Left lobe of liver (tissue), 2 donors: ENCODE data around the gene LFNG. TPM values are rescaled to one million over a fixed set of nuclear protein-coding genes. Genes with fewer than 3 reads are reported as not detected.
A peak's percentile ranks its signal among the peaks of the same experiment; 100 is the strongest.

Experiments
- ATAC-seq: fragments of 200-7000 bp; cut with Tn5 transposase; one replicate; pipeline ENCODE4 v1.9.1; 2020; ENCODE audit warnings: mild to moderate bottlenecking, moderate library complexity
- DNase-seq: peaks from one replicate; pipeline ENCODE4 v3.0.0-alpha.2; 2020; ENCODE audit warnings: low spot score
- total RNA-seq: library from RNA; stranded (reverse); gene quantifications from one replicate; pipeline ENCODE4 v1.2.1, GENCODE V29; 2021
- donor health status: DM: no; HTN: no; CAD: no; lungs with moderate emphysema.
- donor health status: DM: no; HTN: yes; CAD: no.

LFNG gene
- total RNA-seq, 1 donor from 2014 or later, result 1.2 TPM

- ATAC-seq, result peak; percentile 93
Measured at GRCh38 chr7:2566890-2567678, 47.5 kb downstream of the LFNG start.

DNA sequence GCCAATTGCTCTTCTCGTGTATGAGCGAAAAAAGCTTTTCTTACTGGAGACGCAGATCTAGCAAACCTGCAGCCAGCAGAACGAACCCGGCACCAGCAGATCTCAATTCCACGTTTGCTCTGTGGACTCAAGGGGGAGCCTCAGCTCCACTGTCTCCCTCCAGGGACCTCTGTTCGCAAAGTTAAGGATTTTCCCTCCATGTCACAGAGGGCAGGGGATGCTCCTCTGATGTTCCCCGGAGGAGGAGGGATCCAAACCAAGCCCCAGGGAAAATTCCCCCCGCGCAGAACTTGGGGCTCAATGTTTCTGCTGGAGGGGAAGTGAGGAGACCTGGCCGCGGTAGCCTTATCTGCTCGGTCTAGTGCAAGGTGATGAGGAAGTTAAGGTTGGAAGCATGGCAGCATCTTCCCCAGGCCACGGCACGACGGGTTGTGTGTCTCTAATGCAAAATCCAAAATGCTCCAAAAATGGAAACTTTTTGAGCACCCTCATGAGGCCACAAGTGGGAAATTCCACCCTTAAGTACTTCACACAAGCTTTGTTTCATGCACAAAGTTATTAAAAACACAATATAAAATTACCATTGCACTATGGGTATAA is 48.2 kb downstream of the LFNG start:
- ATAC-seq (peak; percentile 77), DNase-seq (no peak)

More at GRCh38 chr7:2566890-2567678, 47.5 kb downstream of the LFNG start:
- peak; percentile 61 for DNase-seq

DNA sequence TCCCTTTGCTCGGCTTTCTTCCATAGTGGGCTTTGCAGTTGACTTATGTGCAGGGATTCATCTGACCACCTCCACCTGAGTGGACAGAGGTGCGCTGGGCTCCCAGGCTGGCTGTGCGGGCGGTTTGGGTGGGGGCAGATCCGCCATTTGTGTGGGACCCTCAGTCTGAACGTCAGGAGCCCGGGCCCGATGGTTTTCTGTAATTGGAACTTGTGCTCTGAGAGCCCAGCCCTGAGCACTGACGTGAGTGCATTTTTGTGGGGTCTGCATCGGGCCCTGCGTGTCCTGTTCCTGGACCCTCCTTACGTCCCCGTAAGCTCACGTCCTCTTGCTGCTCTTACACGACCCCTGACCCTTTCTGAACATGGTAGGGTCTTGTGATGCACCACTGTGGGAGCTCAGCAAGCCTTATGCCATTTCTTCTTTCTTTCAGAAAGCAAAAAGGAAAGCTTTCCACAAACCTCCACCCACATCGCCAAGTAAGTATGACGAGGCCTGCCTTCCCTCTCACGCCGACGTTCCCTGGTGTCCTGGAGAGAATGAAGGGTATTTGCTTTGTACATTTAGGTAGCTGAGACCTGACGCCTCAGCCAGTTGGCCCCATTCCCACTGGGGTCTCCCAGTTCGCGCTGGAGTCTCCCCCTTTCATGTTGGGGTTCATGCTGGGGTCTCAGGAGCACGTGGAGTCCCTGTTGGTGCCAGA is 49.1 kb downstream of the LFNG start:
- DNase-seq (no peak), ATAC-seq (no peak)

- DNase-seq, result no peak
- ATAC-seq, result no peak
Measured at GRCh38 chr7:2569421-2569820, 49.8 kb downstream of the LFNG start.

DNA sequence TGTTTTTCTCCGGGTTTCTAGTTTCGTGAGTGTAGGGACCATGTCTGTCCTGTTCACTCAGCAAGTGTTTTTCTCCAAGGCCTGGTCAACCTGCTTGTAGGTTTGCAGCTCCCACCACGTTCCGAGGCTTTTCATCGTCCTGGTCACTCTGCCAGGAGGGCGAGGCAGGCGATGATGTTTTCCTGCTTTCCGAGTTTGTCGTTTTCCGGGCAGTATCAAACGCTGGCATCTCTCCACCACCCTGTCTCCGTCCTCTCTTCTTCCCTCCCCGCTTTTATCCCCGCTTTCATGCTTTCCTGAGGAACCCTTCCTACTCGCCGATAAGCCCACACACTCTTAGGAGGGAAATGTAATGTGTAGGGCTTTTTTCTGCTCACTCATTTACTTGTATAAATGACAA is 50.4 kb downstream of the LFNG start:
- no peak for DNase-seq
- no peak for ATAC-seq

DNA sequence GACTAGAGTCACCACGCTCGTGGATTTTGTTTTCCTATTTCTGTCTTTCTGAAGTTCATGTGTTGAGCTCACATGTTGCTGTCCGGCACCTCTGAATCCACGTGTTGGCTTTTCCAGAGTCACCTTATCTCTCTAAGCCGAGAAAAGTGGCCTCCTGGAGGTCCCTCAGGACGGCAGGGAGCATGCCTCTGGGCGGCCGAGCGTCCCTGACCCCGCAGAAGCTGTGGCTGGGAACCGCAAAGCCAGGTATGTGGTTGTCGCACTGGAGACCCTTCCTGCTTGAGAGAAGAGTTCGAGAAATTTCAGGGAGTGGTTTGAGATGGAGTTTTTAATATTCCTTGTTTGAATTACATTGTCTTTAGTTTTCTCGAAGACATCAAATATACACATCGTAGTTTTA is 51.8 kb downstream of the LFNG start:
- no peak for ATAC-seq
- no peak for DNase-seq

GRCh38 chr7:2572101-2572842 is 52.7 kb downstream of the LFNG start:
- DNase-seq (no peak), ATAC-seq (no peak)

- DNase-seq, result no peak
- no peak for ATAC-seq
Measured at GRCh38 chr7:2573761-2574160, 54.2 kb downstream of the LFNG start.

- DNase-seq (no peak), ATAC-seq (no peak)
Measured at GRCh38 chr7:2575046-2575732, 55.6 kb downstream of the LFNG start.

GRCh38 chr7:2575733-2576340 is 56.3 kb downstream of the LFNG start:
- no peak for ATAC-seq
- DNase-seq, result no peak

DNA sequence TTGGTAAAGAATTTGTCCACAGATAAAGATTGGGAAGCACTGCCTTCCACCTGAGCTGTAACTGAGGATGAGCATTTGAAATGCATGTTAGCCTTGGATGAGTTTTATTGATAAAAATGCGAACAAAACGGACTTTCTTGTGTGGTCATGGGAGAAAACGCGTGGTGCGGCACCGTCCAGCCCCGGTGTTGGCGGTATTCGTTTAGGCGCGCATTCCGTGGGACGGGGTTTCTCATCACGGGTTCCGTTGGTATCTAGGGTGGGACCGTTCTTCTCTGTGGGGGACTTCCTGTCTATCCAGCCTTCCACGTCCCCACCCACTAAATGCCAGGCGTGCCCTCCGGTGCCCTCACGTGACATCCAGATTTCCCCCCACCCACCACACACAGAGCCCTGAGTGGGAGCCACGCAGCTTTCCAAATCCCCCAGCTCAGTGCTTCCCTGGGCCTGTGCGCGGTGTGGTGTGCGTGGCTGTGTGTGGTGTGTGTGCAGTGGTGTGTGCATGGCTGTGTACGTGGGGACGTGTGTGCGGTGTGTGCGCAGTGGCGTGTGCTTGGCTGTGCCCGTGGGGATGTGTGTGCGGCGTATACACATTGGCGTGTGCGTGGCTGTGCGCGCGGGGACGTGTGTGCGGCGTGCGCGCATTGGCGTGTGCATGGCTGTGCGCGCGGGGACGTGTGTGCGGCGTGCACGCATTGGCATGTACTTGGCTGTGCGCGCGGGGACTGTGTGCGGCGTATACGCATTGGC is 57.3 kb downstream of the LFNG start:
- DNase-seq (no peak), ATAC-seq (no peak)

Other genes starting within 250 kb of the LFNG start
- gene SNX8, start 205.3 kb upstream of the LFNG start, total RNA-seq, result 12.2 TPM
- 62.6 TPM for gene EIF3B, start 164.9 kb upstream of the LFNG start, total RNA-seq
- 8.2 TPM for gene CHST12, start 116.2 kb upstream of the LFNG start, total RNA-seq
- not detected for gene GRIFIN, start 43.4 kb upstream of the LFNG start, total RNA-seq
- gene BRAT1, start 35.8 kb downstream of the LFNG start, total RNA-seq, result 15.6 TPM
- 5.7 TPM for gene IQCE, start 39.2 kb downstream of the LFNG start, total RNA-seq
- 15.5 TPM for gene TTYH3, start 112.2 kb downstream of the LFNG start, total RNA-seq
- 0.83 TPM for gene AMZ1, start 168.4 kb downstream of the LFNG start, total RNA-seq